ENCODE results near the gene INTS11. TPM values are rescaled to one million over a fixed set of nuclear protein-coding genes. Genes with fewer than 3 reads are reported as not detected.

Gene INTS11
- total and polyA plus RNA-seq, 2 of the 13 experiments (the other 11 are each of a cell fraction or from before 2014, with no cell fraction given), result 52.8 to 94.8 TPM

DNA sequence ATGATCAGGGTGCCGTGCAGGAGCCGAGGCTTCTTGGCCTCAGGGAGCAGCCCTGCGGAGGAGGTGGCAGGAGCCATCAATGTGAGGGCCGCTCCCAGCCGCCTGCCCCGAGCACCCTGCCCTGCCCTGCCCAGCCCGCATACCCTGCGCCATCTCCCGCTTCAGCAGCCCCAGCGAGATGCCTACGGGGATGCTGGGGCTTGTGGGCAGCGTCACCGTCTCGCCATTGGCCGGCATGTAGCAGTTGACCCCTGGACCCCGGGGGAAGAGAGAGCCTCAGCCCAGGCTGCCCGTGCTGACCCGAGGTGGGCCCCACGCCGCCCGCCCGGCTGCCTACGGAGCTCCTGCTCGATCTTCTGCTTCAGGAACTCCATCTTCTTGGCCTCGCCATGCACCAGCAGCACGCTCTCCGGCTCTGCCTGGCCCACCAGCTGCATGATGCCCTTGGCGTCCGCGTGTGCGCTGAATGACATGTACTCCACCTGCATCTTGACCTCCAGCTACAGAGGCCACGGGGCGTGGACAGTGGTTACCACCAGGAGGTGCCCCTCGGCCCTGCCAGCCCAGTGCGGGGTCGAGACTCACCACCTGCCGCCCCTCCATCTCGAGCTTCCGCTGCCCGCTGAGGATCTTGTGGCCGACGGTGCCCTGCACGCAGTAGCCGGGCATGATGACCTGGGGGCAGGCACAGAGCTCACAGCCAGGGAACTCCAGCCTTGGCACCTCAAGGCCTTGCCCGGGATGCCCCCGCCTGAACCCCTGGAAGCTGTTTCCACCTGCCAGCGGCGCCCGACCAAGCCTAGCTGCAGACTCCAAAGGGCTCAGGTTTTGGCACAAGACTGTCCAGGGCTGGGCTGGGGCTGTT, 11.8 kb downstream of the INTS11 start:
- Histone ChIP-seq H3K9me3 (ENCODE audit: low read length) (no peaks in the 10 kb centered on the region), H3K79me2 (ENCODE audit: insufficient read depth, low read length) (peaks cover 2% of the 10 kb centered on the region), H3K9ac (ENCODE audit: insufficient read depth, low read depth, low read length) (no peak overlapping the region), H3K36me3 (replicated peaks in 1 of 2; ENCODE audit: control insufficient read depth in 1 of 2, insufficient read depth in 2 of 2, low read length in 2 of 2) (peaks cover 16 to 49% of the 10 kb centered on the region in 2 experiments; a peak in 4 of 5 replicates), H3K4me1 (ENCODE audit: insufficient read depth, low read length) (peaks cover 20% of the 10 kb centered on the region), H3K4me3 (replicated peaks in 1 of 3; ENCODE audit: insufficient read depth in 1 of 3, low read depth in 2 of 3, low read length in 3 of 3) (no peak overlapping the region), H3K27me3 (ENCODE audit: control insufficient read depth in 1 of 2, insufficient read depth in 2 of 2, low read length in 2 of 2) (no peaks in the 10 kb centered on the region), H4K20me1 (ENCODE audit: insufficient read depth, low read length) (no peaks in the 10 kb centered on the region), H2AFZ (ENCODE audit: low read length) (no peak overlapping the region), H3K4me2 (ENCODE audit: low read depth, low read length) (no peak overlapping the region), H3K27ac (ENCODE audit: extremely low read length, insufficient read depth, low read length) (no peak overlapping the region)
- in situ Hi-C loops (cut with HindIII; ENCODE audit: extremely low pct_ligation_motif_present, low pct_unique_long_range_greater_than_20kb) (no loop called here), intact Hi-C loops (cut with micrococcal nuclease; ENCODE audit: unreplicated experiment) (no loop called here)
- ChIA-PET POLR2A (no interaction called here), CTCF (ENCODE audit: low intra/inter-chr PET ratio, low total read pairs) (no interaction called here)
- no peak for ATAC-seq
- no peak for FAIRE-seq
- TSS peak; percentile 41 for BruUV-seq (replicated peaks)
- WGBS (ENCODE audit: low lambda C conversion rate), result 96% methylated on average over 30 of the region's 49 CpGs
- TF ChIP-seq AKAP8 (CRISPR knock-in tag; IDR thresholded peaks at IDR 0.05) (peak; percentile 62; the same call in 1 of the 2 replicates), RBFOX2 (IDR thresholded peaks at IDR 0.05; ENCODE audit: low read depth, low read length) (peak; percentile 70), KLF15 (CRISPR knock-in tag; IDR thresholded peaks at IDR 0.05; ENCODE audit: borderline replicate concordance) (no peak), ZNF720 (CRISPR knock-in tag; IDR thresholded peaks at IDR 0.05) (no peak), AGO2 (optimal IDR thresholded peaks at IDR 0.05; ENCODE audit: low read depth, low read length) (peak; percentile 82), ZNF546 (CRISPR knock-in tag; conservative IDR thresholded peaks at IDR 0.05) (no peak), HNRNPL (IDR thresholded peaks at IDR 0.05; ENCODE audit: low read depth, low read length) (peak; percentile 52; the same call in 1 of the 2 replicates)
- no peak for DNase-seq (ENCODE audit: low spot score)
